ENCODE results near the gene NFIA.
A peak's percentile ranks its signal among the peaks of the same experiment; 100 is the strongest.

The NFIA gene

GRCh38 chr1:61043010-61043820, 39.1 kb upstream of the NFIA start (continued):
- TF ChIP-seq CTCF (tag by site-specific recombination; IDR thresholded peaks at IDR 0.05) (peak; percentile 84), REST (tag by site-specific recombination; IDR thresholded peaks at IDR 0.05) (no peak), MEIS1 (CRISPR knock-in tag; IDR thresholded peaks at IDR 0.05; ENCODE audit: borderline replicate concordance) (no peak), ZNF521 (tag by site-specific recombination; IDR thresholded peaks at IDR 0.05) (no peak), SP2 (tag by site-specific recombination; IDR thresholded peaks at IDR 0.05) (no peak), ZNF350 (tag by site-specific recombination; IDR thresholded peaks at IDR 0.05) (no peak), ZNF449 (tag by site-specific recombination; IDR thresholded peaks at IDR 0.05) (no peak), BCL6B (tag by site-specific recombination; IDR thresholded peaks at IDR 0.05) (no peak), ZNF398 (tag by site-specific recombination; IDR thresholded peaks at IDR 0.05) (no peak), ZNF292 (tag by site-specific recombination; IDR thresholded peaks at IDR 0.05; ENCODE audit: borderline replicate concordance, low read depth) (no peak), ZNF148 (tag by site-specific recombination; IDR thresholded peaks at IDR 0.05; ENCODE audit: borderline replicate concordance) (no peak), ZNF175 (tag by site-specific recombination; IDR thresholded peaks at IDR 0.05) (no peak), ZNF23 (tag by site-specific recombination; IDR thresholded peaks at IDR 0.05; ENCODE audit: borderline replicate concordance) (no peak), ZNF629 (tag by site-specific recombination; IDR thresholded peaks at IDR 0.05) (no peak), ZNF214 (tag by site-specific recombination; IDR thresholded peaks at IDR 0.05; ENCODE audit: borderline replicate concordance) (no peak), PRDM1 (tag by site-specific recombination; IDR thresholded peaks at IDR 0.05) (no peak), KLF7 (tag by site-specific recombination; IDR thresholded peaks at IDR 0.05; ENCODE audit: borderline replicate concordance) (no peak), ZBTB6 (tag by site-specific recombination; IDR thresholded peaks at IDR 0.05) (no peak), ZBTB20 (tag by site-specific recombination; IDR thresholded peaks at IDR 0.05) (no peak), FEZF1 (tag by site-specific recombination; IDR thresholded peaks at IDR 0.05) (no peak), ZBTB21 (tag by site-specific recombination; IDR thresholded peaks at IDR 0.05) (no peak), PBX3 (CRISPR knock-in tag; IDR thresholded peaks at IDR 0.05) (no peak)

Data from HEK293 (cell line).